Measurements from ENCODE around the gene SMIM5. TPM values are rescaled to one million over a fixed set of nuclear protein-coding genes. Genes with fewer than 3 reads are reported as not detected.

SMIM5 gene
- total RNA-seq, 4 donors from 2014 or later, result 7.1 to 11.9 (median 9.5) TPM

DNA sequence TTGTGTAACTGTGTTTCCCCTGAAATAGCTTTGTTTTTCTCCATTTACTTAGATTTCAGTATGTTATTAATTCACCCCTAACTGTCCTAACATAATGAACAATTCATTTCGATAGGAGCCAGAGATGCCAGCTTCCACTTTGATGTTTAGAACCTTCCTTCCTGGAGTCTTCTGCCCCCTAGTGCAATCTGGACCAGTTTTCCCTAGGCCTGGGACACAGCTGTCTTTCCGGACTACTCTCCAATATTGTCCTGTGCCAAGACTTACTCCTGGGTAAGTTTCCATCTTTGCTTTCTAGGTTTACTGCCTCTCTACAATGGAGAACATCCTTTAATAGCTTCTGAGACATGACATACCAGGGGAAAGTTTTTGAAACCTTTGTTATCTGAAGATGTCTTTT lies 20.9 kb downstream of the SMIM5 start:
- intact Hi-C loops (cut with DNase I; ENCODE audit: low total_unique reads), result loop anchor here (5.0 kb wide), 1 partner anchor 52 kb away; no protein-coding TSS in a partner anchor
- TF ChIP-seq CTCF (IDR thresholded peaks at IDR 0.05) (no peak), POLR2A (IDR thresholded peaks at IDR 0.05) (no peak)
- no peak overlapping the region for H3K4me3 ChIP-seq (ENCODE audit: low read depth, poor library complexity, severe bottlenecking)
- WGBS, 2 donors, result 16 to 17% methylated on average over 2 of the region's 2 CpGs
- DNase-seq (ENCODE audit: low spot score in 2 of 2), result no peak

DNA sequence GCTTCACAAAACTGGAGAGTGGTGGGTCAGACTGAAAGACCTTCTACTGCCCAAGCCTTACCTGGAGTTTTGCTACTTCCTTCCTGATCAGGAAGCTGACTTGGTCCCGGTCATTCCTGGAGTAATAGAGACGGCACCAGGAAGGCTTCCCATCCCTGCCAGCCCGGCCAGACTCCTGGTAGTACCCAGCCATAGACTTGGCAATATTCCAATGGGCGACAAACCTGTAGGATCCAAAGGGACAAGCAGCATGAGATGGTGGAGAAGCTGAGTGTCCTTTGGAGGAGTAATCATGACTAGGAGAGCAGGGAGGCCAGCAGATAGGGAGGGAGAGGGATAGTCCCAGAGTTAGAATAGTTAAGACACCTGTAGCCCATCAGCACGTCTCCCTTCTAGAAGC lies 25.0 kb downstream of the SMIM5 start:
- intact Hi-C loops (cut with DNase I; ENCODE audit: low total_unique reads), result no loop called here
- no peak for TF ChIP-seq CTCF (IDR thresholded peaks at IDR 0.05)
- TF ChIP-seq POLR2A (IDR thresholded peaks at IDR 0.05), result no peak

DNA sequence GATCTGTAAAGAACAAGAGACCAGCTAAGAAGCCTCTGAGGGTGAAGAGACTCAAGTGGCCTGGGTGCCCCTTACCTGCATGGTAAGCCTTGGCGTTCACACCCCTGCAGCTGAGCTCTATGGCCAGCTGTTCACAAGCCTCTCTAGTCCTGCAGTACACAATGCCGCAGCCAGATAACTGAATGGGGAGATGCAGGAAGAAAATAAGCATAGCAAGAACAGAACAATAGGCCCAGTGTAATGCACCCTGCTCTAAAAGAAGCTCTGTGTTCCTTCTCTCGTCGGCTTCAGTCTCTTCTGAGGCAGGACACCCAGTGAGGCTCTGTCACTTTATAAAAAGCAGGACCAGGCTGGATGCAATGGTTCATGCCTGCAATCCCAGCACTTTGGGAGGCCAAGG lies 28.3 kb downstream of the SMIM5 start:
- intact Hi-C loops (cut with DNase I; ENCODE audit: low total_unique reads), result no loop called here
- no peak overlapping the region for H3K4me3 ChIP-seq (ENCODE audit: low read depth, poor library complexity, severe bottlenecking)
- DNase-seq (ENCODE audit: low spot score in 2 of 2), result no peak
- 91% methylated on average over 4 of the region's 4 CpGs for WGBS, 2 donors
- no peak for TF ChIP-seq CTCF (IDR thresholded peaks at IDR 0.05)
- TF ChIP-seq POLR2A (IDR thresholded peaks at IDR 0.05), result no peak

More for the DNA sequence above, 25.0 kb downstream of the SMIM5 start:
- no peak for DNase-seq (ENCODE audit: low spot score in 2 of 2)
- H3K4me3 ChIP-seq (ENCODE audit: low read depth, poor library complexity, severe bottlenecking), result no peak overlapping the region
- 73% methylated on average over 5 of the region's 5 CpGs for WGBS, 2 donors

GRCh38 chr17:75662511-75662910 lies 29.3 kb downstream of the SMIM5 start:
- TF ChIP-seq POLR2A (IDR thresholded peaks at IDR 0.05), result no peak
- TF ChIP-seq CTCF (IDR thresholded peaks at IDR 0.05), result no peak
- 91 to 97% methylated on average over 9 of the region's 9 CpGs for WGBS, 2 donors
- no peak overlapping the region for H3K4me3 ChIP-seq (ENCODE audit: low read depth, poor library complexity, severe bottlenecking)
- intact Hi-C loops (cut with DNase I; ENCODE audit: low total_unique reads), result no loop called here
- DNase-seq (ENCODE audit: low spot score in 2 of 2), result no peak

DNA sequence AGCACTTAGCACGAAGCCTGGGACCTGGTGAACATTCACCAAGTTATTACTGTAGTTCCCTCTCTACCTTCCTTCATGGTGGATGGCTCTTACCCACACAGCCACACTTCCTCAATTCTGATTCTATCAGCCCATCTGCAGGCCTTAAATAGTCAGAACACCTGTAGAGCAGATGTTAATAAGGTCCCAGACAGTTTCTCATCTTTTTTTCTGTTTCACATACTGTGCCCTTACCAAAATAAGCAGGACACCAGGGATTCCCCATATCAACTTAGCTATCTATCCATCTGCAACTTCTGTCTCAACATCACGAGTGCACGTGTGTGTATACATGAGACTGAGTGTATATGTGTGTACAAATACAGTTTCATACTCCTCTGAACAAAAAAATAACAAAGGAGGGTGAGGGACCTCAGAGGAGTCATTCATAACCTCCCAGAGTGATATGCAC lies 30.9 kb downstream of the SMIM5 start:
- no peak for DNase-seq (ENCODE audit: low spot score in 2 of 2)
- TF ChIP-seq CTCF (IDR thresholded peaks at IDR 0.05), result no peak
- TF ChIP-seq POLR2A (IDR thresholded peaks at IDR 0.05), result no peak
- WGBS, 2 donors, result 82 to 89% methylated on average over 3 of the region's 3 CpGs
- H3K4me3 ChIP-seq (ENCODE audit: low read depth, poor library complexity, severe bottlenecking), result no peak overlapping the region
- intact Hi-C loops (cut with DNase I; ENCODE audit: low total_unique reads), result no loop called here

- H3K4me3 ChIP-seq (ENCODE audit: low read depth, poor library complexity, severe bottlenecking), result no peak overlapping the region
- no peak for DNase-seq (ENCODE audit: low spot score in 2 of 2)
- intact Hi-C loops (cut with DNase I; ENCODE audit: low total_unique reads), result no loop called here
- WGBS, 2 donors, result 82 to 87% methylated on average over 10 of the region's 10 CpGs
- no peak for TF ChIP-seq POLR2A (IDR thresholded peaks at IDR 0.05)
- TF ChIP-seq CTCF (IDR thresholded peaks at IDR 0.05), result no peak
Measured at GRCh38 chr17:75665981-75666380, 32.7 kb downstream of the SMIM5 start.
